K562 (cell line): ENCODE results near the gene PRM3. TPM values are rescaled to one million over a fixed set of nuclear protein-coding genes. Genes with fewer than 3 reads are reported as not detected.
A peak's percentile ranks its signal among the peaks of the same experiment; 100 is the strongest.

ENCODE experiments used
- CBFA2T3 ChIP-seq: fragments of 450-650 bp; IDR thresholded peaks from 2 replicates; pipeline ENCODE4 v1.6.1; 2017
- CCNT2 ChIP-seq: IDR thresholded peaks from 2 replicates; pipeline ENCODE4 v1.6.1; 2011; ENCODE audit warnings: borderline replicate concordance, low read depth, mild to moderate bottlenecking, moderate library complexity, mixed read lengths, low read length; ENCODE audit not compliant: insufficient read length; ENCODE audit errors: extremely low read depth
- CTCFL ChIP-seq: IDR thresholded peaks from 2 replicates; pipeline ENCODE4 v1.6.1; 2011; ENCODE audit warnings: borderline replicate concordance, low read depth, mild to moderate bottlenecking, moderate library complexity, low read length; ENCODE audit not compliant: insufficient read depth, poor library complexity, severe bottlenecking
- NCOR1 ChIP-seq: fragments of 450-650 bp; IDR thresholded peaks from 2 replicates; pipeline ENCODE4 v1.6.1; 2016; ENCODE audit warnings: mild to moderate bottlenecking, moderate library complexity
- ZNF197 ChIP-seq: fragments of 200-800 bp; sonication (Bioruptor generic); IDR thresholded peaks from 2 replicates; pipeline ENCODE4 v1.6.1; 2016; ENCODE audit warnings: low read depth, missing genetic modification characterization, missing compliant biosample characterization
- polyA plus RNA-seq, 8 experiments: library from polyadenylated mRNA; depleted of rRNA in 4 of 8; stranded (reverse) in 5 of 8; unstranded in 3 of 8; fragments of >200 nt; fragmentation: Nextera tagmentation in 2 of 8; fragmentation: Illumina TruSeq in 1 of 8; extraction: Ambion mirVana in 2 of 8; extraction: Trizol in 1 of 8; gene quantifications; 2 replicates each; pipeline versions ENCODE4 v1.2.1 to v1.2.3, GENCODE V29; 2011 to 2014; ENCODE audit warnings: inconsistent platforms in 1 of 8, missing spikeins in 1 of 8
- total RNA-seq, 7 experiments: library from RNA; depleted of rRNA in 6 of 7; stranded (reverse); fragments of >200 nt in 6 of 7; fragmentation: Illumina TruSeq in 2 of 7; extraction: Trizol in 2 of 7; gene quantifications; 2 replicates each; pipeline versions ENCODE4 v1.2.1 to v1.2.3, GENCODE V29; 2011 to 2021; ENCODE audit warnings: low replicate concordance in 1 of 7
- TF ChIP-seq, protein P1 (sequence below), 2 experiments: fragments of 450-650 bp; formaldehyde crosslinking in 1 of 2; IDR thresholded peaks; 2 replicates each; pipeline versions ENCODE4 v1.4.0 to v1.6.1; 2014 to 2020; ENCODE audit warnings: mild to moderate bottlenecking in 2 of 2, borderline replicate concordance in 1 of 2, low read depth in 1 of 2

Gene PRM3
- total and polyA plus RNA-seq, 9 of the 15 experiments (the other 6 are each of a cell fraction or from before 2014, with no cell fraction given) = not detected

DNA sequence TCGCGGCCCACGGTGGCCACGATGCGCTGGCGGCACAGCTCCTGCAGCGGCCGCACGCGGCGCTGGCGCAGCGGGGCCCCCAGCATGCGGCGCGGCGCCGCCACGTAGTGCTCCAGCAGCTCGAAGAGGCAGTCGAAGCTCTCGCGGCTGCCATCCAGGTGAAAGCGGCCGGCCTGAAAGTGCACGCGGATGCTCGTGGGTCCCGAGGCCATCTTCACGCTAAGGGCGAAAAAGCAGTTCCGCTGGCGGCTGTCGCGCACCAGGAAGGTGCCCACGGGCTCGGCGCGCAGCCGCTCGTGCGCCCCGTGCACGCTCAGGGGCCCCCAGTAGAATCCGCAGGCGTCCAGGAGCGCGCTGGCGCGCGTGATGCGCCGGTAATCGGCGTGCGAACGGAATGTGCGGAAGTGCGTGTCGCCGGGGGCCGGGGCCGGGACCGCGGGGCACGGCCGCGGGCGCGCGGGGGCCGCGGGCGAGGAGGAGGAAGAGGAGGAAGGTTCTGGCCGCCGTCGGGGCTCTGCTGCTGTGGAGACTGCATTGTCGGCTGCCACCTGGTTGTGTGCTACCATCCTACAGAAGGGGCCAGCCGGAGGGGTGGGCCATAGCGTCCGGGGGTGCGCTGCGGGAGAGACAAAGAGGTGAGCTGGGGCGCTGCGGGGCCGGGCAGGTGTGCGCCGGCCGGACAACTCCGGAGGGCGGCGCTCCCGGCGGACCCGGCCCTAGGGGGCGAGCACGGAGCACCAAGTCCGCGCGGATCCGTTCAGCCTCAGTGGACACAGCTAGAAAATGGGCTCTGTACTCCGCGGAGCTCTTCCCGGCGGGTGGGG, 18.3 kb downstream of the PRM3 start (continued):
- TF ChIP-seq, protein P1, sequence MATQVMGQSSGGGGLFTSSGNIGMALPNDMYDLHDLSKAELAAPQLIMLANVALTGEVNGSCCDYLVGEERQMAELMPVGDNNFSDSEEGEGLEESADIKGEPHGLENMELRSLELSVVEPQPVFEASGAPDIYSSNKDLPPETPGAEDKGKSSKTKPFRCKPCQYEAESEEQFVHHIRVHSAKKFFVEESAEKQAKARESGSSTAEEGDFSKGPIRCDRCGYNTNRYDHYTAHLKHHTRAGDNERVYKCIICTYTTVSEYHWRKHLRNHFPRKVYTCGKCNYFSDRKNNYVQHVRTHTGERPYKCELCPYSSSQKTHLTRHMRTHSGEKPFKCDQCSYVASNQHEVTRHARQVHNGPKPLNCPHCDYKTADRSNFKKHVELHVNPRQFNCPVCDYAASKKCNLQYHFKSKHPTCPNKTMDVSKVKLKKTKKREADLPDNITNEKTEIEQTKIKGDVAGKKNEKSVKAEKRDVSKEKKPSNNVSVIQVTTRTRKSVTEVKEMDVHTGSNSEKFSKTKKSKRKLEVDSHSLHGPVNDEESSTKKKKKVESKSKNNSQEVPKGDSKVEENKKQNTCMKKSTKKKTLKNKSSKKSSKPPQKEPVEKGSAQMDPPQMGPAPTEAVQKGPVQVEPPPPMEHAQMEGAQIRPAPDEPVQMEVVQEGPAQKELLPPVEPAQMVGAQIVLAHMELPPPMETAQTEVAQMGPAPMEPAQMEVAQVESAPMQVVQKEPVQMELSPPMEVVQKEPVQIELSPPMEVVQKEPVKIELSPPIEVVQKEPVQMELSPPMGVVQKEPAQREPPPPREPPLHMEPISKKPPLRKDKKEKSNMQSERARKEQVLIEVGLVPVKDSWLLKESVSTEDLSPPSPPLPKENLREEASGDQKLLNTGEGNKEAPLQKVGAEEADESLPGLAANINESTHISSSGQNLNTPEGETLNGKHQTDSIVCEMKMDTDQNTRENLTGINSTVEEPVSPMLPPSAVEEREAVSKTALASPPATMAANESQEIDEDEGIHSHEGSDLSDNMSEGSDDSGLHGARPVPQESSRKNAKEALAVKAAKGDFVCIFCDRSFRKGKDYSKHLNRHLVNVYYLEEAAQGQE (IDR thresholded peaks at IDR 0.05; ENCODE audit: borderline replicate concordance) = 0 out of 2 replicates have a peak, but pooled peaks have one; percentile 5
- TF ChIP-seq, protein P1 (CRISPR knock-in tag; IDR thresholded peaks at IDR 0.05; ENCODE audit: low read depth) = no peak
- TF ChIP-seq NCOR1 (no peak), CBFA2T3 (no peak), CCNT2 (peak; percentile 79), ZNF197 (CRISPR knock-in tag) (no peak), CTCFL (peak; percentile 88)
